Lower leg skin (tissue), 3 donors: Measurements from ENCODE around the gene APH1A.

Experiments used
- POLR2A ChIP-seq, 2 donors: fragments of 450-650 bp; IDR thresholded peaks; one replicate each; pipeline ENCODE4 v1.6.1; 2016 to 2017; ENCODE audit warnings: antibody characterized with exemption in 2 of 2, mild to moderate bottlenecking in 1 of 2, moderate library complexity in 1 of 2
- TF ChIP-seq, protein P1 (sequence below), 3 donors: fragments of 450-650 bp; IDR thresholded peaks; one replicate each; pipeline ENCODE4 v1.5.1; 2016; ENCODE audit warnings: antibody characterized with exemption in 3 of 3, mild to moderate bottlenecking in 3 of 3, moderate library complexity in 2 of 3

DNA sequence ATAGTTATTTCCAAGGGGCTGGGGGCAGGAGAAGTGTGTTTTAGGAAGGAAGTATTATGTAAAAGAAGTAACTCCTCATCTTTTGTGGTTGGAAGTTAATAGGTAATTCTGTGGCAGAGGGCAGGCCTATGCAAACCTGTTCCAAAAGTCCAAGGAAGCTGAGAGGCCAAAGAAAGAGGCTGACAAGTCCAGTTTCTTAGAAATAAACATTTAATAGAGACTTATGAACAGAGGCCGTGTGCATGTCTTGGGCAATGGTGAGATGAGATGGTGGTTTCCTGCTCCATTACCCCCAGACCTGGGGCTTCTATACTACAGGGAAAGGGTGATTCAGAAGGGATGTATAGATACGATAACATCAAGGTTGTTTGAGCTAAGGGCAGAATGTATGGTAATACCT is 18.9 kb downstream of the APH1A start:
- TF ChIP-seq, protein P1, sequence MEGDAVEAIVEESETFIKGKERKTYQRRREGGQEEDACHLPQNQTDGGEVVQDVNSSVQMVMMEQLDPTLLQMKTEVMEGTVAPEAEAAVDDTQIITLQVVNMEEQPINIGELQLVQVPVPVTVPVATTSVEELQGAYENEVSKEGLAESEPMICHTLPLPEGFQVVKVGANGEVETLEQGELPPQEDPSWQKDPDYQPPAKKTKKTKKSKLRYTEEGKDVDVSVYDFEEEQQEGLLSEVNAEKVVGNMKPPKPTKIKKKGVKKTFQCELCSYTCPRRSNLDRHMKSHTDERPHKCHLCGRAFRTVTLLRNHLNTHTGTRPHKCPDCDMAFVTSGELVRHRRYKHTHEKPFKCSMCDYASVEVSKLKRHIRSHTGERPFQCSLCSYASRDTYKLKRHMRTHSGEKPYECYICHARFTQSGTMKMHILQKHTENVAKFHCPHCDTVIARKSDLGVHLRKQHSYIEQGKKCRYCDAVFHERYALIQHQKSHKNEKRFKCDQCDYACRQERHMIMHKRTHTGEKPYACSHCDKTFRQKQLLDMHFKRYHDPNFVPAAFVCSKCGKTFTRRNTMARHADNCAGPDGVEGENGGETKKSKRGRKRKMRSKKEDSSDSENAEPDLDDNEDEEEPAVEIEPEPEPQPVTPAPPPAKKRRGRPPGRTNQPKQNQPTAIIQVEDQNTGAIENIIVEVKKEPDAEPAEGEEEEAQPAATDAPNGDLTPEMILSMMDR (IDR thresholded peaks at IDR 0.05), result no peak
- TF ChIP-seq POLR2A (IDR thresholded peaks at IDR 0.05), result no peak
